HCT116 (cell line): Measurements from ENCODE around the gene ZZZ3.

Experiments
- EZH2 ChIP-seq: fragments of 200-600 bp; sonication (generic); IDR thresholded peaks from 2 replicates; pipeline ENCODE4 v1.6.1; 2017; ENCODE audit warnings: antibody characterized with exemption, mixed run types
- TF ChIP-seq, protein P1 (sequence below), 3 experiments: fragments of 200-600 bp in 1 of 3; sonication (generic) in 1 of 3; IDR thresholded peaks in 2 of 3; conservative IDR thresholded peaks in 1 of 3; 2 replicates each; pipeline ENCODE4 v1.5.1; 2012 to 2017; ENCODE audit warnings: low read depth in 2 of 3, low read length in 2 of 3, antibody characterized with exemption in 1 of 3, borderline replicate concordance in 1 of 3, control low read depth in 1 of 3, mild to moderate bottlenecking in 1 of 3, mixed read lengths in 1 of 3, mixed run types in 1 of 3, moderate library complexity in 1 of 3; ENCODE audit not compliant: insufficient read depth in 1 of 3

DNA sequence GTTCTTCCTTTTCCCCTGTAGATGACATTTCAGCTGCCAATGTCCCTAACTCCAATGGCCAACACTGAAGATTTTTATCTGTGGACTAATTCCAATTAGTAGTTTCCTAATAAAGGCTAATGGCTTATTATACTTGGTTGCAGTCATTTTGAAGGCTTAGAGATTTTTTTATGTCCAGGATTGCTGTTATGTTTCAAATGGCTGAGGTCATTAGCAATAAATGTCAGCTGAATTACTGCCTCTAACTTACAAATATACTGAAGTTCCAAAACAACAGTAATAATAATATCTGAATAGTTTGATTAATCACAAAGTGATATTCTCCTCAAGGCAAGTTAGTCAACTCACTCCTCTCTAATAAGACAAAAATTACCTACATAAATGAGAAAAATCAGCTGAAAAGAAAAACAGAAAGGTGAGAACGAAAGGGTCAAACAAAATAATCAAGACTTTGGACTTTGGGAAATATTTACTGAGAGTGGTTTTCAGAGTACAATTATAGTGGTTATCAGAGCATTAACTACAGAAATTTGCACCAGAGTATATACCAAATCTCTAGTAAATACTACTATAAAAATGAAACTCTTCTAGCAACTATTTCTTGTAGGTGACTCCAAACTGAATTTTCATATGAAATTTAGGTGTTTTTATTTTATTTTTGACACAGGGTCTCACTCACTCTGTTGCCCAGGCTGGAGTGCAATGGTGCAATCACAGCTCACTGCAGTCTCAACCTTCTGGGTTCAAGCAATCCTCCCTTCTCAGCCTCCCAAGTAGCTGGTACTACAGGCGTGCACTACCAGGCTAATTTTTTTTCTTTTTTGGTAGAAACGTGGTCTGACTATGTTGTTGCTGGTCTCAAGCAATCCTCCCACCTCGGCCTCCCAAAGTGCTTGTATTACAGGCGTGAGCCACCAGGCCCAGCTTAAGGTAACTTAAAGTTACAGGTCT, 3.5 kb downstream of the ZZZ3 start:
- TF ChIP-seq, protein P1, sequence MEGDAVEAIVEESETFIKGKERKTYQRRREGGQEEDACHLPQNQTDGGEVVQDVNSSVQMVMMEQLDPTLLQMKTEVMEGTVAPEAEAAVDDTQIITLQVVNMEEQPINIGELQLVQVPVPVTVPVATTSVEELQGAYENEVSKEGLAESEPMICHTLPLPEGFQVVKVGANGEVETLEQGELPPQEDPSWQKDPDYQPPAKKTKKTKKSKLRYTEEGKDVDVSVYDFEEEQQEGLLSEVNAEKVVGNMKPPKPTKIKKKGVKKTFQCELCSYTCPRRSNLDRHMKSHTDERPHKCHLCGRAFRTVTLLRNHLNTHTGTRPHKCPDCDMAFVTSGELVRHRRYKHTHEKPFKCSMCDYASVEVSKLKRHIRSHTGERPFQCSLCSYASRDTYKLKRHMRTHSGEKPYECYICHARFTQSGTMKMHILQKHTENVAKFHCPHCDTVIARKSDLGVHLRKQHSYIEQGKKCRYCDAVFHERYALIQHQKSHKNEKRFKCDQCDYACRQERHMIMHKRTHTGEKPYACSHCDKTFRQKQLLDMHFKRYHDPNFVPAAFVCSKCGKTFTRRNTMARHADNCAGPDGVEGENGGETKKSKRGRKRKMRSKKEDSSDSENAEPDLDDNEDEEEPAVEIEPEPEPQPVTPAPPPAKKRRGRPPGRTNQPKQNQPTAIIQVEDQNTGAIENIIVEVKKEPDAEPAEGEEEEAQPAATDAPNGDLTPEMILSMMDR (IDR thresholded peaks at IDR 0.05 in 2 of 3, conservative IDR thresholded peaks at IDR 0.05 in 1 of 3; ENCODE audit: borderline replicate concordance in 1 of 3, insufficient read depth in 1 of 3, low read depth in 2 of 3, low read length in 2 of 3) = no peak
- TF ChIP-seq EZH2 = no peak
